Right lobe of liver (tissue), 6 donors: Measurements from ENCODE around the gene ASB18. TPM values are rescaled to one million over a fixed set of nuclear protein-coding genes. Genes with fewer than 3 reads are reported as not detected.

Experiments used
- ATAC-seq, 4 donors: fragments of 200-7000 bp; cut with Tn5 transposase; one replicate each; pipeline ENCODE4 v1.9.1; 2020; ENCODE audit warnings: mild to moderate bottlenecking in 4 of 4, moderate library complexity in 4 of 4
- DNase-seq, 3 donors: peaks; one replicate each; pipeline ENCODE4 v3.0.0-alpha.2; 2020
- H3K27ac ChIP-seq, 3 donors: fragments of 200-600 bp; one replicate each; pipeline ENCODE4 v1.8.0; 2022
- H3K27me3 ChIP-seq, 2 donors: fragments of 200-600 bp; one replicate each; pipeline ENCODE4 v1.8.0; 2022
- H3K36me3 ChIP-seq, 4 donors: fragments of 200-600 bp; sonication (generic) in 1 of 4; one replicate each; pipeline versions ENCODE4 v1.5.1 to v1.8.0; 2017 to 2022; ENCODE audit warnings: control low read depth in 1 of 4
- H3K4me1 ChIP-seq, 4 donors: fragments of 200-600 bp; sonication (generic) in 1 of 4; one replicate each; pipeline versions ENCODE4 v1.5.1 to v1.8.0; 2017 to 2022; ENCODE audit warnings: control low read depth in 1 of 4
- H3K4me3 ChIP-seq, 3 donors: fragments of 200-600 bp; one replicate each; pipeline ENCODE4 v1.8.0; 2022
- H3K9me3 ChIP-seq, 4 donors: fragments of 200-600 bp; sonication (generic) in 1 of 4; one replicate each; pipeline versions ENCODE4 v1.5.1 to v1.8.0; 2017 to 2022; ENCODE audit warnings: control low read depth in 1 of 4
- POLR2A ChIP-seq: fragments of 450-650 bp; IDR thresholded peaks from one replicate; pipeline ENCODE4 v1.6.1; 2017; ENCODE audit warnings: antibody characterized with exemption, mild to moderate bottlenecking
- WGBS: methylation state at CpG from one replicate; pipeline ENCODE4 v1.1.6; 2018; ENCODE audit warnings: low coverage, low lambda C conversion rate; ENCODE audit not compliant: insufficient coverage; ENCODE audit errors: missing lambda C conversion rate; 5-methylcytosine and 5-hydroxymethylcytosine counted together
- intact Hi-C, 2 donors: fragments of 100-400 bp; cut with DNase I; formaldehyde crosslinking; loops; one replicate each; pipeline versions ENCODE4 v1.11.2 to v1.14.1; 2022
- total RNA-seq, 6 experiments: library from RNA; depleted of rRNA in 2 of 6; stranded (reverse); fragments of >200 nt in 2 of 6; fragmentation: NEBNext Ultra II Directional in 3 of 6; extraction: Animal tissue kit (Norgen Biotek cat#: 25700) in 3 of 6; gene quantifications; one replicate each; pipeline versions ENCODE4 v1.1.0 to v1.2.4, GENCODE V29; 2016 to 2023
- TF ChIP-seq, protein P1 (sequence below), 4 donors: fragments of 200-600 bp in 3 of 4; fragments of 450-650 bp in 1 of 4; IDR thresholded peaks; one replicate each; pipeline versions ENCODE4 v1.5.1 to v1.8.0; 2016 to 2022; ENCODE audit warnings: antibody characterized with exemption in 4 of 4, mild to moderate bottlenecking in 2 of 4
- donor health status: DM: no; HTN: yes; CAD: no.
- donor health status: DM: no; HTN: no; CAD: no.
- donor health status: DM: no; HTN: no; CAD: no.
- donor health status: DM: no; HTN: yes; CAD: no.
- donor health status: DM: no; HTN: yes; CAD: no.

ASB18 gene
- total RNA-seq, 6 experiments from 2014 or later, result not detected

DNA sequence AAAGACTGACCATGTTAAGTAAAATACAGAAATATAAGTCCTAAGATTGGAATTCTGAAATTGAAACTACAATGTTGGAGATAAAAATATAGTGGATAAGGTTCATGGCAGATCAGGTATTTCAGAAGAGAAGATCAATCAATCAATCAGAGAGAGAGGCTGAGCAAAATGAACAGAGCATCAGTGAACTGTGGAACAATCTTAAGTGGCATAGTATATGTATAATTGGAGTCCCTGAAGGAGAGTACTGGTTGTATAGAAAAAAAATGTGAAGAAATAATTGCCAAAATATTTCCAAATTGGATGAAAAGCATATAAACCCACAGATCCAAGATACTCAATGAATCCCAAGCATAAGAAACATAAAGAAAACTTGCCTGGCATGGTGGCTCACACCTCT lies 35.0 kb downstream of the ASB18 start:
- Histone ChIP-seq H3K4me3 (no peak overlapping the region), H3K27me3 (no peaks in the 10 kb centered on the region), H3K4me1 (no peaks in the 10 kb centered on the region), H3K27ac (no peak overlapping the region), H3K9me3 (no peaks in the 10 kb centered on the region), H3K36me3 (no peaks in the 10 kb centered on the region)
- ATAC-seq (no peak), DNase-seq (no peak)
- intact Hi-C loops, result no loop called here
- TF ChIP-seq, protein P1, sequence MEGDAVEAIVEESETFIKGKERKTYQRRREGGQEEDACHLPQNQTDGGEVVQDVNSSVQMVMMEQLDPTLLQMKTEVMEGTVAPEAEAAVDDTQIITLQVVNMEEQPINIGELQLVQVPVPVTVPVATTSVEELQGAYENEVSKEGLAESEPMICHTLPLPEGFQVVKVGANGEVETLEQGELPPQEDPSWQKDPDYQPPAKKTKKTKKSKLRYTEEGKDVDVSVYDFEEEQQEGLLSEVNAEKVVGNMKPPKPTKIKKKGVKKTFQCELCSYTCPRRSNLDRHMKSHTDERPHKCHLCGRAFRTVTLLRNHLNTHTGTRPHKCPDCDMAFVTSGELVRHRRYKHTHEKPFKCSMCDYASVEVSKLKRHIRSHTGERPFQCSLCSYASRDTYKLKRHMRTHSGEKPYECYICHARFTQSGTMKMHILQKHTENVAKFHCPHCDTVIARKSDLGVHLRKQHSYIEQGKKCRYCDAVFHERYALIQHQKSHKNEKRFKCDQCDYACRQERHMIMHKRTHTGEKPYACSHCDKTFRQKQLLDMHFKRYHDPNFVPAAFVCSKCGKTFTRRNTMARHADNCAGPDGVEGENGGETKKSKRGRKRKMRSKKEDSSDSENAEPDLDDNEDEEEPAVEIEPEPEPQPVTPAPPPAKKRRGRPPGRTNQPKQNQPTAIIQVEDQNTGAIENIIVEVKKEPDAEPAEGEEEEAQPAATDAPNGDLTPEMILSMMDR (IDR thresholded peaks at IDR 0.05), result no peak
- no peak for TF ChIP-seq POLR2A

GRCh38 chr2:236223675-236224074 lies 40.5 kb downstream of the ASB18 start:
- no peaks in the 10 kb centered on the region for H3K27me3 ChIP-seq
- no peak for ATAC-seq
- TF ChIP-seq, protein P1 (IDR thresholded peaks at IDR 0.05), result no peak
- no peak for TF ChIP-seq POLR2A
- H3K9me3 ChIP-seq, result no peaks in the 10 kb centered on the region
- no peaks in the 10 kb centered on the region for H3K36me3 ChIP-seq
- H3K4me1 ChIP-seq, result no peaks in the 10 kb centered on the region
- no peak overlapping the region for H3K4me3 ChIP-seq
- no peak overlapping the region for H3K27ac ChIP-seq
- DNase-seq, result no peak
- WGBS, result 33% methylated on average over 2 of the region's 2 CpGs
- intact Hi-C loops, result no loop called here

DNA sequence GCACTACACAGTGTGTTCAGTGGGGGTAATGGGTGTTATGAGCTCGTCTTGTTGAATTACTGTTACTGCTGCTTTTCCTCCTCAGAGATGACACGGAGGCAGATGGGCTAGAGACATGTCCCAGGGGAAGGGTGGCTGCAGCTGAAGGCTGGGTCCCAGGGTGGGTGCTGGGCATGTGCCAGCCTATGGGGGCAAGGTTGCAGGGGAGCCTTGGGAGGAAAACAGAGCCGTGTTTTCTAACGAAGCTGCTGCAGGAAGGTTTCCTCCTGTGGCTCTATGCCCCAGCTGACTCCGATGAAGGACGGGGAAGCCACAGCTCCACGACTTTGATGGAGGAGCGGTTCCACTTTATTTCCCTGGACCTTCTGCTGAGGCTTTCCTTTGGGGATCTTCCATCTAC lies 42.4 kb downstream of the ASB18 start:
- no peaks in the 10 kb centered on the region for H3K9me3 ChIP-seq
- 78% methylated on average over 5 of the region's 8 CpGs for WGBS
- no peaks in the 10 kb centered on the region for H3K36me3 ChIP-seq
- intact Hi-C loops, result no loop called here
- no peak overlapping the region for H3K27ac ChIP-seq
- TF ChIP-seq, protein P1 (IDR thresholded peaks at IDR 0.05), result no peak
- no peak for TF ChIP-seq POLR2A
- no peak overlapping the region for H3K4me3 ChIP-seq
- no peaks in the 10 kb centered on the region for H3K4me1 ChIP-seq
- ATAC-seq, result no peak
- no peaks in the 10 kb centered on the region for H3K27me3 ChIP-seq
- no peak for DNase-seq

DNA sequence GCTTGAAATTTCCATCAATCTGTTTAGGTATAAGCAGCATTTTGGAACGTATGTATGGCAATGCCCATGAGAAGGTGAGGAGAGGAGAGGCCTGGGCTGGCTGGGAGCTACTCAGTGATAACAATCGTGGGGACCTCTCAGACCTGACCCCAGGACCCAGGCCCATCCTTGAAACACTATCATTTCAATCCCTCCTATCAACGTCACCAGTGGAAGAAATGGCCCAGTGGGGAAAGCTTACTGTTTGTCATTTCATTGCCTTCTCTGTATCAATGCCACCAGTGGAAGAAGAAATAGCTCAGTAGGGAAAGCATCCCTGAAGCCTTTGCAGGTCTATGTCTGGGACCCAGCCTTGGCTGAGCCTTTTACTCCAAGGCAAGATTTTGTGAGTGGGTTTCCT lies 44.8 kb downstream of the ASB18 start:
- no peak overlapping the region for H3K27ac ChIP-seq
- TF ChIP-seq, protein P1 (IDR thresholded peaks at IDR 0.05), result no peak
- no peak for TF ChIP-seq POLR2A
- ATAC-seq (no peak), DNase-seq (no peak)
- H3K4me1 ChIP-seq, result no peaks in the 10 kb centered on the region
- H3K4me3 ChIP-seq, result no peak overlapping the region
- no peaks in the 10 kb centered on the region for H3K9me3 ChIP-seq
- intact Hi-C loops, result no loop called here
- no peaks in the 10 kb centered on the region for H3K36me3 ChIP-seq
- no peaks in the 10 kb centered on the region for H3K27me3 ChIP-seq
- WGBS, result 60% methylated on average over 3 of the region's 3 CpGs

- intact Hi-C loops, result no loop called here
- ATAC-seq, result no peak
Observed at GRCh38 chr2:236217926-236218325, 46.3 kb downstream of the ASB18 start.

More at GRCh38 chr2:236217926-236218325, 46.3 kb downstream of the ASB18 start:
- TF ChIP-seq, protein P1 (IDR thresholded peaks at IDR 0.05), result no peak
- no peak for TF ChIP-seq POLR2A
- Histone ChIP-seq H3K4me3 (no peak overlapping the region), H3K4me1 (no peaks in the 10 kb centered on the region), H3K27ac (no peak overlapping the region), H3K9me3 (no peaks in the 10 kb centered on the region), H3K36me3 (no peaks in the 10 kb centered on the region), H3K27me3 (no peaks in the 10 kb centered on the region)
- WGBS, result 23% methylated on average over 4 of the region's 4 CpGs
- DNase-seq, result no peak
